ENCODE results near the gene PATE4.
"Not testable (repeated sequence)": the region's sequence is repeated elsewhere in the genome, so short reads cannot be mapped to it uniquely, and the experiment has no call there.

The PATE4 gene, protein sequence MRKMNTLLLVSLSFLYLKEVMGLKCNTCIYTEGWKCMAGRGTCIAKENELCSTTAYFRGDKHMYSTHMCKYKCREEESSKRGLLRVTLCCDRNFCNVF

DNA sequence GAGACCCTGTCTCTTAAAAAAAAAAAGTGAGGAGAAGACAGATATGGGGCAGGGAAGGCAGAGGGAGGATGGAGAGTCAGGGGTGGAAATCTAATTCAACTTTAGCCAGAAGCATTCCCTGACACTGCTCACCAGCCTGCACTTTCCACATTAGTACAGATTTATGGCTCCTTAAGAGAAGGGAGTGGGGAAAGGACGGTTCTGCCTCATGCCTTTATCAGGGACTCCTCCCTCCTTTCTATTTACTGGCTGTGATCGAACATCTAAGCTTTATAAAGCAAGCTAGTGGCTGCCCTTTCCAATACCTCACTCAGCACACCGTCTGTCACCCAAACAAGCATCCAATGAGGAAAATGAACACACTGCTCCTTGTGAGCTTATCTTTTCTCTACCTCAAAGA lies at the start of gene PATE4:
TSS of gene PATE4 (plus strand) at position 301 of the 400 bp plus-strand sequence. CDS start at position 345, 44 bp downstream.
- no peak for DNase-seq (ENCODE audit: low read depth in 2 of 2)

DNA sequence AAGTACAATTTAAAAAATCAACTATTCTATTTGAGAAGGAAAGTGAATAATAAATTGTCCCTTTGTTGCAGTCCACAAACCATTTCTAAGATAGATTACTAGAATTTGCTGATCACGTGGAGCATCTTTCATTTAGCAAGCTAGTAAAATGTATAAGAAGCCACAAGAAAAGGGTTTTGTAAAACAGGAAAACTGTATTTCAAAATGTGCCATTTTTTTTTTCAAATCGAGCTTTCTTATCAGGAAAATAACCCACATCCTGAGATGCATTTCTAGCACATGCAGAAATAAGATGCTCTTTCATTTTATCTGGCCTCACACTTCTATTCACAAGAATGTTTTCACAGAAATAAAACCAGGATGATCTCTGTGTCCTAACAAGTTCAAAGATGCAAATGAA lies 48.4 kb upstream of the PATE4 start:
- no peak for DNase-seq (ENCODE audit: low read depth in 2 of 2)

DNA sequence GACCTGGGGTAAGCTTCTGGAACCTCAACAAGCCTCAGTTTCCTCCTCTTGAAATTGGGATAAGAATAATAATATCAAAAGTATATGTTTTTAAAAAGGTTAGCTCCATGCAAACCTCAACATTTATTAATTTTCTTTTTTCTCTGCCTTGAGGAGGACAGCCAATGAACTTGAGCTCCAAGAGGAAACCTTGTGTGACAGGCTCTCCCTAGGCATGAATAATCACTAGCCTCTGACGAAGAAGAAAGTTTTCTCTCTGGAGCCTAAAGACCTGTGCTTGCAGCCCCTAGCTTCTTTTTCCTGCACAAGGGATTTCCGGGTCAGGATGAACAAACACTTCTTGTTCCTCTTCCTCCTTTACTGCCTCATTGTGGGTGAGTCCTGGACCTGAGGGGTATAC lies 45.3 kb upstream of the PATE4 start, which contains the start of gene PATE3:
TSS of gene PATE3 (plus strand) at position 301 of the 400 bp plus-strand sequence. CDS start at position 326, 25 bp downstream.
- no peak for DNase-seq (ENCODE audit: low read depth in 2 of 2)

DNA sequence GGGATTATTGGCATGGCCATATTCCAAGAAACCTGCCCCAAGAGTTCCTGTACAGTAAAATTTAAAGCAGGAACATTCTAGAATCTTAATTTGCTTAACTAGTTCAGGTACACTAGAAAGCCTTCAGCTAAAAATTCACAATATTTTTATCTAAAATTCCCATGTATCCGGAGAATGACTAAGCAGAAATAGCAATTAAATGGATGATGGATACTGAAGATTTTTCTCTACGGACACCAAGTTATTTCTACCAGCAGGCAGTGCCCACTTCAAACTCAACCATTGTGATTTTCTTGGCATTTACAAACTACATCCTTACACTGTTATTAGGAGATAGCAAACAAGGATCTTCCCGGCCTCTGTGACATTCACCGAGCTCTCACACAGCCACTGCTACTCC lies 42.3 kb upstream of the PATE4 start:
- no peak for DNase-seq (ENCODE audit: low read depth in 2 of 2)

DNA sequence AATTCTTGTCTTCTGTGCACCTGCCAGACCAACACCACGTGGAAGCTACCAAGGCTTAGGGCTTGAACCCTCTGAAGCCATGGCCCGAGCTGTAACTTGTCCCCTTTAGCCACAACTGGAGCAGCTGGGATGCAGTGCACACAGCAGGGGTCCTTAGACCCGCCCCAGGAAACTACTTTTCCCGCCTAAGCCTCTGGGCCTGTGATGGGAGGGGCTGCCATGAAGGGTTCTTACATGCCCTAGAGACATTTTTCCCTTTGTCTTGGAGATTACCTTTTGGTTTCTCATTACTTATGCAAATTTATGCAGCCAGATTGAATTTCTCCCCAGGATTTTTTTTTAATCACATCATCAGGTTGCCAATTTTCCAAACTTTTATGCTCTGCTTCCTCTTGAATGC lies 35.5 kb upstream of the PATE4 start:
- DNase-seq (ENCODE audit: low read depth in 2 of 2) = no peak

DNA sequence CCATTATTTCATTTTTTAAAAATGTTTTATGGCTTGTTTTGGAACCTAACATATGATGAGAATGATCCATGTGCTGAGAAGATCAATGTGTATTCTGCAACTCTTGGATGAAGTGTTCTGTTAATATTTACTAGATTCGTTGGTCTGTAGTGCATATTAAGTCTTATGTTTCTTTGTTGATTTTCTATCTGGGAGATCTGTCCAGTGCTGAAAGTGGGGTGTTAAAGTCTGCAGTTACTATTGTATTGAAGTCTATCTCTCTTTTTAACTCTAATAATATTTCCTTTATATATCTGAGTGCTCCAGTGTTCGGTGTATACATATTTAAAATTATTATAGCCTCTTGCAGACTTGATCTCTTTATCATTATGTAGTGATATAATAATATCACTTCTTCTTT lies 33.3 kb upstream of the PATE4 start:
- DNase-seq (ENCODE audit: low read depth in 2 of 2) = no peak

DNA sequence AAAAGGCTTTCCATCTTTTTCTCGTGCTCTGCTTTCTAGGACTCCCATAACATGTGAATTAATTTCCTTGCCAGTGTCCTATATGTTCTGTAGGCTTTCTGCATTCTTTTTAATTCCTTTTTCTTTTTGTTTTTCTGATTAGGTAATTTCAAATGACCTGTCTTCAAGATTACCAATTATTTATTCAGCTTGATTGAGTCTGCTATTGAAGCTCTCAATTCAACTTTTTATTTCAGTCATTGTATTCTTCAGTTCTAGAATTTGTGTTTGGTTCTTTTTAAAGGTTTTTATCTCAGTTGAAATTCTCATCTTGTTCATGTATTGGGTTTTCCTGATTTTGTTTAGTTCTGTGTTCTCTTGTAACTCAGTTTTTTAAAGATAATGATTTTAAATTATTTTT lies 30.7 kb upstream of the PATE4 start:
- DNase-seq (ENCODE audit: low read depth in 2 of 2) = no peak

DNA sequence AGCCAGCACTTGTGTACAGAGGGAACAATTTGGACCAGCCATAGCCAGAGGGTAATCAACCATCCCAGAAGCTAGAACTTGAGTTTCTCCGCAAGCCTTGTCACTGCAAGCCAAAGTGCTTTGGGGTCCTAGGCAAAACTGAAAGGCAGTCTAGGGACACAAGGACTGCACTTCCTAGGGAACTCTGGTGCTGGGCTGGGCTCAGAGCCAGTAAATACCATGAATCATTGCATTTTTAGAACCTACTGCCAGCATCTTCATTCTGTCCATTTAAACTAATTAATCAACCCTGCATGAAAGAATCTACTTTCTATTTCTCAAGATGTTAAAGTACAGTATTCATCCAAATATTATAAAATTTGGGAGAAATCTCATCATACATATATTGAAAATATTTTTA lies 25.2 kb upstream of the PATE4 start:
- DNase-seq (ENCODE audit: low read depth in 2 of 2) = no peak

DNA sequence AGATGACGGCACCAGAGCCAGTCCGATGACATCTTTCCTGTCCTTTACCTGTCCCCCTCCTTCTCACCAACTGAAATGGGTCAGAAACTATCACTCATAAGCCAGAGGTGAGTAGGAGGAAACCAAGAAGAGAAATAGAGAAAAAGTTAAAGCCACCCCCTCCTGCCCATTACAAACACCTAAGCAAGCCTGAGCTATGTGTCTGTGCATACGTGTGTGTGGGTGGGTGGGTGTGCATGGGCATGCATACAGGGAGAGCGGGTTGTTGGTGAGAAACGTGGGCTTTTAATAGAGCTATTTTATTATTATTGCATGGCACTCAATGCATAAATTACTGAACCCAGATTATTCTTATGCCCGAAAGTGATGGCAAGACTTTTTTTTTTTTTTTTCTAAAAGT lies 2.6 kb downstream of the PATE4 start:
- DNase-seq (ENCODE audit: low read depth in 2 of 2) = no peak

DNA sequence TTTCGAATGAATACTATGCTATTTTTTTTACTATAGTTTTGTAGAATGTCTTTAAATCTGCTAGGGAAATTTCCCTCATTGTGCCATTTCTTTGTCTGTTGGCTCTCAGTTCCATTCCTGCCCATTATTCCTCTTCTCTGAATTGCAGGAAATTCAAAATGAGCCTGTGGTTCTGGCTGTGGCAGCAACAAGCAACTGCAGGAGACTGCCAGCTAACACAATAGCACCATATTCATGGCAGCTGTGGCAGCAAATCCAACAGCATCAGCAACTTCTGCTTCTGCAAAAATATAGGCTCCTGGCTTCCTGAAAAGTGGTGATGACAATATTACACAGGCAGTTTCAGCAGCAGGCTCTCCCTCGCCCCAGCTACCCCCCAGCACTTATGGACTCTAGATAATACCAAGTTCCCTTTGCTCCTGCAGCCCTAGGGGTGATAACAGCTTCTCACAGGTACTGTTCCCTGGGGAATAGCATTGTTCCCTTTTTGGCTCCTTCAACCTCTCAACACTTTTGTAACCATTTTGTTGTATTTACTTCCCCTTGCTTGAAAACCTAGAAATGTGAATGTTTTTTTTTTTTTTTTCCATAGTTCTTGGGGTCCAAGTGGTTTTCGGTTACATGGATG lies 9.3 kb downstream of the PATE4 start:
- DNase-seq (ENCODE audit: low read depth in 2 of 2) = no peak

DNA sequence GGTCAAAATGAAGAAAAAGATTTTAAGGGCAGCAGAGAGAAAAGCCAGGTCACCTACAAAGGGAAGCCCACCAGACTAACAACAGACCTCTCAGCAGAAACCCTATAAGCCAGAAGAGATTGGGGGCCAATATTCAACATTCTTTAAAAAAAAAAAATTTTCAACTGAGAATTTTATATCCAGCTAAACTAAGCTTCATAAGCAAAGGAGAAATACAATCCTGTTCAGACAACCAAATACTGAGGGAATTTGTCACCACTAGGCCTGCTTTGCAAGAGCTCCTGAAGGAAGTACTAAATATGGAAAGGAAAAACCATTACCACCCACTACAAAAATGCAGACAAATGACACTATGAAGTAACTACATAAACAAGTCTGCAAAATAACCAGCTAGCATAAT lies 13.1 kb downstream of the PATE4 start:
- DNase-seq (ENCODE audit: low read depth in 2 of 2) = no peak

DNA sequence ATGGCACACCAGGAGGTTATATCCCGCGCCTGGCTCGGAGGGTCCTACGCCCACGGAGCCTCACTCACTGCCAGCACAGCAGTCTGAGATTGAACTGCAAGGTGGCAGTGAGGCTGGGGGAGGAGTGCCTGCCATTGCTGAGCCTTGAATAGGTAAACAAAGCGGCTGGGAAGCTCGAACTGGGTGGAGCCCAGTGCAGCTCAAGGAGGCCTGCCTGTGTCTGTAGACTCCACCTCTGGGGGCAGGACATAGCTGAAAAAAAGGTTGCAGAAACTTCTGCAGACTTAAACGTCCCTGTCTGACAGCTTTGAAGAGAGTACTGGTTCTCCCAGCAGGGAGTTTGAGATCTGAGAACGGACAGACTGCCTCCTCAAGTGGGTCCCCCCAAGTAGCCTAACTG lies 24.6 kb downstream of the PATE4 start:
- DNase-seq (ENCODE audit: low read depth in 2 of 2) = not testable (repeated sequence)

DNA sequence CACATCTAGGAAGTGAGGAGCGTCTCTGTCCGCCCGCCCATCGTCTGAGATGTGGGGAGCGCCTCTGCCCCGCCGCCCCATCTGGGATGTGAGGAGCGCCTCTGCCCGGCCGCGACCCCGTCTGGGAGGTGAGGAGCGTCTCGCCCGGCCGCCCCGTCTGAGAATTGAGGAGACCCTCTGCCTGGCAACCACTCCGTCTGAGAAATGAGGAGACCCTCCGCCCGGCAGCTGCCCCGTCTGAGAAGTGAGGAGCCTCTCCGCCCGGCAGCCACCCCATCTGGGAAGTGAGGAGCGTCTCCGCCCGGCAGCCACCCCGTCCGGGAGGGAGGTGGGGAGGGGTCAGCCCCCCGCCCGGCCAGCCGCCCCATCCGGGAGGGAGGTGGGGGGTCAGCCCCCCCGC lies 29.7 kb downstream of the PATE4 start:
- not testable (repeated sequence) for DNase-seq (ENCODE audit: low read depth in 2 of 2)

DNA sequence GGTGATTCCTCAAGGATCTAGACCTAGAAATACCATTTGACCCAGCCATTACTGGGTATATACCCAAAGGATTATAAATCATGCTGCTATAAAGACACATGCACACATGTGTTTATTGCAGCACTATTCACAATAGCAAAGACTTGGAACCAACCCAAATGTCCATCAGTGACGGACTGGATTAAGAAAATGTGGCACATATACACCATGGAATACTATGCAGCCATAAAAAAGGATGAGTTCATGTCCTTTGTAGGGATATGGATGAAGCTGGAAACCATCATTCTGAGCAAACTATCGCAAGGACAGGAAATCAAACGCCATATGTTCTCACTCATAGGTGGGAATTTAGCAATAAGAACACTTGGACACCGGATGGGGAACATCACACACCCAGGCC lies 32.2 kb downstream of the PATE4 start:
- not testable (repeated sequence) for DNase-seq (ENCODE audit: low read depth in 2 of 2)

DNA sequence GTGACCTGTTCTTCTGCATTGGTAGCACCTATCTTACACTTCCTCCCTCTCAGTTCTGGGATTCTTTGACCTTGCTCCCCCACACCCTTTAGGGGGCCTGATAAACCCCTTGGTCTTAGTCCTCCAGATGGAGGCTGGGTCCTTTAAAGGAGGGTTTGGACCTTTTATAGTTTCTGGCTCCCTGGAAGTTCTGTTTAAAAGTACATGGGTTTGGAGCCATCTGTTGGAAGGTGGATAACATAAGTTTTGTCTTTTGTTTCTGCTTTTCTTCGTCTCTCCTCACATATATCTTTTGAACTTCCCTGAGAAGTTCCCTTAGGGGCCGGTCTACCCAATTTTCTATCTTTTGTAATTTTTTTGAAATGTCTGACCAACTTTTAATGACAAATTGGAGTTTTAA lies 36.4 kb downstream of the PATE4 start:
- no peak for DNase-seq (ENCODE audit: low read depth in 2 of 2)

DNA sequence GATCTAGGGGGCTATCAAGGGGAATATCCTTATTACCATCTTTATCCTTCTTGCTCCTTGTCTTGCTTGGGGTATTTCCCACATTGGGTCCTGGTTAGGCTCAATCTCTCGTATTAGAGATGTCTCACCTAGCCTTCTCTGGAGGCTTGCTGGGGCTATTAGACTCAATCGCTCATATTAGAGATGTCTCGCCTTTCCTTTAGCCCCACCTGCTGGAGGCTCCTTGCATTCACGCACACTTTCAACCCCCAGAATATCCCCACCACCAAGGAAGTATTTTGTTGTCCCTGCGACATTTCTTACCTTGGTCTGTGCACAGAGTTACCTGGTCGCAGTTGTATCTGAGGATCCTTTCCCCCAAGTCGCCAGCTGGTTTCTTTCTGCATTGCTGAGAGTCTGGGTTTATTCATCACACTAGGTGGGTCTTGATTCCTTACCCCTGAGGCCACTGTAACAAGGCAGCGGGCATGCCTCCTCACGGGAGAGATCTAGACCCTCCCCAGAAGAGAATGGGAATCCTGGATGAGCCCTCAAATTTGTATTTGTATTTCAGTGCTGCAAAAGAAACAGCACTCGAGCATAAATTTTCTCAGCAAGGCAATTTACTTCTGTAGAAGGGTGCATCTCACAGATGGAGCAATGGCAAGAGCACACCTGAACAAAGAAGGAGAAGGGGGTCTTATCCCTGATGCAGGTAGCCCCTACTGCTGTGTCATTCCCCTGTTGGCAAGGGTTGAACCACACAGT lies 38.4 kb downstream of the PATE4 start:
- peak in 1 of 2 donors; percentile 10 for DNase-seq (ENCODE audit: low read depth in 2 of 2)

DNA sequence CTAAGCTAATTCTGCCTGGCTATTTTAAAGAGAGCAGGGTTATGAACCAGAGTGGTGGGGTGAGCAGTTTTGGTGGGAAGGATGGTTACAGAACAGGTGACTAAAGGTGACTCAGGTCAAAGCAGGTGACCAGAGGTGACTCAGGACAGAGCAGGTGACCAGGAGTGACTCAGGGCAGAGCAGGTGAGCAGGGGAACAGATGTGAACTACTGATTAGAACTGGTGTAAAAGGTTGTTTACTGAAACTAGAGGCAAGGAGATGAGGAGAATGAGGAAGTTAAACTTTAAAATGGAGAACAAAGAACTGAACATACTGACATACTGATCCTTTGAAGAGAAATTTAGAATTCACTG lies 39.0 kb downstream of the PATE4 start:
- DNase-seq (ENCODE audit: low read depth in 2 of 2) = no peak

DNA sequence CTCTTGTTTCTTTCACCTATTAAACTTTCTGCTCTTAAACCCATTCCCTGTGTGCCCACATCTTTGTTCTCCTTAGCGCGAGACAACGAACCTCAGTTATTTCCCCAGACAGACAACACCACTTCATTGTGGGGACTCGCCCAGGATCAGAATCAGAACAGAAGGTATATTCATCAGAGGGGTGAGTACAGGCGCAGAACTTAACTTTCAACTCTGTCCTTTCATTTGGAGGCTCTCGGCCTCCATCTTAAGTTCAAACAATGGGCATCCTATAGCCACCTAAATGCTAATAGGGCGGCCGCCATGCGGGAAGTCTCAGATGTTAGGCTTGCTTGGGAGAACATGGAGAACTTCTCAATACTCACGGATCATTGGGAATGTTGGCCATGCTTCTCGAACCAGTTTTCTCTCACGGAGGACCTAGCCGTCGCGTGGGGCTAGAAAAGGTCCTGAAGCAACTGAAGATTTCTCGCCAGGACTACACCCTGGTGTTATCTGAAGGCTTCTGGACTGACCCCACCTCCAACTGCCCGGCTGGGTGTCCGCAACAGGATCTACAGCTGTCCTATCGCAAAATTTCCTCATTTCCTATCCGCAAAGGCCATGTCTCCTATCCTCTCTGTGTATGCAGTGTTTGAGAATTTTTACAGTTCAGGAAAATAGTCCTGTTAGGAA lies 40.9 kb downstream of the PATE4 start:
- DNase-seq (ENCODE audit: low read depth in 2 of 2) = no peak

DNA sequence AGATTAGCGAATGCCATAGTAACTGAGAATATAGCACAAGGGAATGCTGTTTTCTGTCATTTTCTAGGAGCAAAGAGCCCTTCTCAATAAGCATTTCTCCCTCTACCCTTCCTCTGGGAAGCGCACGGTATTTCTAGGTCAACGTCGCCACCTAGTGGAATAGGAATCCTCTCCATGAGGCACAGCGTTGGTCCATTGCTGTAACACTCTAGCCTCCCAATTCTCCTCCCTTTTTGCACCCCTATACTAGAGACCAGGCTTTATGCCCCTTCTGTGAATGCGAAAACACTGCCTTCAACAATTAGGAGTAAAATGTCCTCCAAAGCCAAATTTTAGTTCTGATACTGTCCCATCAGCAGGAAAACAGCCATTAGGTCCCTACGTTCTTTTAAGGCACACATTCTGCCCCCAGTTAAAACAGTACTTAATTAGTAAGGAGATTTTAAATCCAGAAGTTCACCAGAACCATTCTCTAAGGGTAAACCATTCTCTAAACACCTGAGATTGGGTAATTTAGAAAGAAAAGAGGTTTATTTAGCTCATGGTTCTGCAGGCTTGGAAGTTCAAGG lies 41.5 kb downstream of the PATE4 start:
- peak in 1 of 2 donors; percentile 33 for DNase-seq (ENCODE audit: low read depth in 2 of 2)

DNA sequence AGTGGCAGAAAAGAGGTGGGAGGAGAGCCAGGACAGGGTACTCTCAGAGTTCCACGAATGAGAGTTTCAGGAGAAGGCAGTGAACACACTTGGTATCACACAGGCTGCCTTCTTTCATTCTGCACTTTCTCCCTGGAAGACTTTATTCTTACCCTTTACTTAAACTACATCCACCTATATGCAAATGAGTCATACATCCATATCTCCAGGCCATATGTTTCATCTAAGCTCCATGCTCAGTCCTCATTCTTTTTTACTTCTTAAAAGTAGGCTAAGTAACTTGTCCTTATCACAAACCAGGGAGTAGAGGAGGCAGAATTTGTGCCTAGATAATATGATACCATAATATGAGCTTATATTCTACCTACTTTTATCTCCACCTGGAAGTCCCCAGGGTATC lies 48.2 kb downstream of the PATE4 start:
- no peak for DNase-seq (ENCODE audit: low read depth in 2 of 2)

DNA sequence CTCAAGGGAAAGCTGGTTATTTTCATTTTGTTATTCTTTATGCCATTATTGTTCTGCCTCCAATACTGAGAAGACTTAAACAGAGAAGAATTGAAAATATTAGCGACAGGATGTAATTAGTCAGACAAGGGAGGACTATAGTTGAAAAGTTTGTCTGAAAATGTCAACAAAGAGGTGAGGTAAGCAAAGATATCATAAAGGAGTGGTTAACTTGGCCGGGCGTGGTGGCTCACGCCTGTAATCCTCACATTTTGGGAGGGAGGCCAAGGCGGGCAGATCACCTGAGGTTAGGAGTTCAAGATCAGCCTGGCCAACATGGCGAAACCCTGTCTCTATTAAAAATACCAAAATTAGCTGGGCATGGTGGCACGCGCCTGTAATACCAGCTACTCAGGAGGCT lies 50.3 kb downstream of the PATE4 start:
- no peak for DNase-seq (ENCODE audit: low read depth in 2 of 2)

DNA sequence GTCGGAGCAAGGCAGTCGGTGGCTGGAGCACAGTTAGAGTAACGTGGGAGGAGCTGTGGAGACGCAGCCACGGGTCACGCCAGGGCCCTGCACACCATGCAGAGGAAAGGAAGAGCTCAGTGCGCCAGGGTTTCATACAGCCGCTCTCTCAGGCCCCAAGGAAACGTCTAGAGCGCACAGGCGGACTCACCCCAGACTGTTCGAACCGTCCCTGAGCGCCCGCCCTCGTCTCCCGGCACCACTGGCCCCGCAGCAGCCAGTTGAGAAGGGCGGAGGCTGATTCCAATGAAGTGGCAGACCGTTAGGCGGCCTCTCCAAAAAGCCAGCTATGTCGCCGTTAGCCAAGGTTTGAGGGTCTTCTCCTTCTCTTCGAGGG lies 53.9 kb downstream of the PATE4 start:
- DNase-seq (ENCODE audit: low read depth in 2 of 2) = no peak

Measured in stimulated activated CD4-positive, alpha-beta T cell treated with anti-CD3 and anti-CD28 coated beads, Interleukin-1b, Interleukin-23, amount 100 ng/mL, for 4 hours (primary cell).